ENCODE data around the gene MYLK4. TPM values are rescaled to one million over a fixed set of nuclear protein-coding genes. Genes with fewer than 3 reads are reported as not detected.

MYLK4 gene
- total RNA-seq, 1 donor from 2014 or later, result 0.60 TPM

GRCh38 chr6:2731281-2731909 is 19.3 kb downstream of the MYLK4 start:
- peaks cover 10% of the 10 kb centered on the region for H3K27me3 Mint-ChIP-seq
- H3K4me3 Mint-ChIP-seq (ENCODE audit: low read depth), result no peak overlapping the region
- TF ChIP-seq CTCF (IDR thresholded peaks at IDR 0.05; ENCODE audit: unreplicated experiment), result no peak
- H3K9me3 Mint-ChIP-seq (ENCODE audit: low read depth), result no peaks in the 10 kb centered on the region
- no peak for DNase-seq (ENCODE audit: low spot score, unreplicated experiment)
- no peak overlapping the region for H3K27ac Mint-ChIP-seq
- H3K36me3 Mint-ChIP-seq (ENCODE audit: insufficient read depth), result no peaks in the 10 kb centered on the region
- peaks cover 4% of the 10 kb centered on the region for H3K4me1 Mint-ChIP-seq (ENCODE audit: low read depth)

DNA sequence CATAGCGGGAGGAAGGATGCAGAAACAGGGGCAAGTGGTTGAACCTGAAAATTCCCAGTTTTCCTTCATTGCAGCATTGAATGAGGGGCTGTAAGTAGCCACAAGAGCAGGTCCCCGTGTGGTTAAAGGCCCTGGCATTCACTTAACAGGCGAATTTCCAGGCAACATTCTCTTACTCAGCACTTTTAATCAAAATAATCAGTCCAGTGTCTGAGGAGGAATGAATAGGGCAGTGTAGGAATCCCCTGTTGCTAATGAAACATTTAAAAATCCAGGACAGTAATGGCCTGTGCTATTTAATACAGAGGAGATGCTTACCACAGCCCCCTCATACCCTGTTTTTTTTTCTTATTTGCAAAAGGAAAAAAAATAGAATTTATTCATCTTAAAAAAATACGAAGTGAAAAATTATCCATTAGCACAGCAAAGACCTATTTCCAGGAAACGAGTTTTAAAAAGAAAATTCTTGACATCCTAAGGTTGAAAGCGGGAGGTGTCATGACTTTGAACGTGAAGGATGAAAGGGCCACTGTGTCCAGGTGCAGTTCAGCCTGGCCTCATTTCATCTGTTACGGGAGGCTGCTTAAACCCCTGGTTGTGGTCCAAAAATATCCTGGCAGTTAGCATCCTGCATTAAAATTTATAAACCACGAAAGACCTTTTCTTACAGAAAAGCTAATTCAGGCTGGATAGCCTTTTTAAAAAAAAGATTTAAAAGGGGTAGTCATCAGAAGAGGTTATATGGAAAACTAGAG is 20.2 kb downstream of the MYLK4 start:
- Mint-ChIP-seq H3K4me1 (ENCODE audit: low read depth) (peaks cover 7% of the 10 kb centered on the region), H3K27me3 (peaks cover 14% of the 10 kb centered on the region), H3K36me3 (ENCODE audit: insufficient read depth) (no peaks in the 10 kb centered on the region), H3K27ac (no peak overlapping the region), H3K9me3 (ENCODE audit: low read depth) (no peaks in the 10 kb centered on the region), H3K4me3 (ENCODE audit: low read depth) (no peak overlapping the region)
- TF ChIP-seq CTCF (IDR thresholded peaks at IDR 0.05; ENCODE audit: unreplicated experiment), result no peak
- no peak for DNase-seq (ENCODE audit: low spot score, unreplicated experiment)

- no peak overlapping the region for H3K4me3 Mint-ChIP-seq (ENCODE audit: low read depth)
- no peaks in the 10 kb centered on the region for H3K9me3 Mint-ChIP-seq (ENCODE audit: low read depth)
- H3K36me3 Mint-ChIP-seq (ENCODE audit: insufficient read depth), result no peaks in the 10 kb centered on the region
- TF ChIP-seq CTCF (IDR thresholded peaks at IDR 0.05; ENCODE audit: unreplicated experiment), result no peak
- no peak overlapping the region for H3K27ac Mint-ChIP-seq
- peaks cover 14% of the 10 kb centered on the region for H3K27me3 Mint-ChIP-seq
- no peak for DNase-seq (ENCODE audit: low spot score, unreplicated experiment)
- H3K4me1 Mint-ChIP-seq (ENCODE audit: low read depth), result peaks cover 9% of the 10 kb centered on the region
These were observed 20.8 kb downstream of the MYLK4 start for GRCh38 chr6:2729921-2730320.

GRCh38 chr6:2725999-2726567 is 24.6 kb downstream of the MYLK4 start:
- Mint-ChIP-seq H3K4me1 (ENCODE audit: low read depth) (peaks cover 5% of the 10 kb centered on the region), H3K9me3 (ENCODE audit: low read depth) (peaks cover 5% of the 10 kb centered on the region), H3K4me3 (ENCODE audit: low read depth) (no peak overlapping the region), H3K36me3 (ENCODE audit: insufficient read depth) (no peaks in the 10 kb centered on the region), H3K27ac (peak overlapping the region; percentile 72), H3K27me3 (peaks cover 14% of the 10 kb centered on the region)
- TF ChIP-seq CTCF (IDR thresholded peaks at IDR 0.05; ENCODE audit: unreplicated experiment), result no peak
- no peak for DNase-seq (ENCODE audit: low spot score, unreplicated experiment)

DNA sequence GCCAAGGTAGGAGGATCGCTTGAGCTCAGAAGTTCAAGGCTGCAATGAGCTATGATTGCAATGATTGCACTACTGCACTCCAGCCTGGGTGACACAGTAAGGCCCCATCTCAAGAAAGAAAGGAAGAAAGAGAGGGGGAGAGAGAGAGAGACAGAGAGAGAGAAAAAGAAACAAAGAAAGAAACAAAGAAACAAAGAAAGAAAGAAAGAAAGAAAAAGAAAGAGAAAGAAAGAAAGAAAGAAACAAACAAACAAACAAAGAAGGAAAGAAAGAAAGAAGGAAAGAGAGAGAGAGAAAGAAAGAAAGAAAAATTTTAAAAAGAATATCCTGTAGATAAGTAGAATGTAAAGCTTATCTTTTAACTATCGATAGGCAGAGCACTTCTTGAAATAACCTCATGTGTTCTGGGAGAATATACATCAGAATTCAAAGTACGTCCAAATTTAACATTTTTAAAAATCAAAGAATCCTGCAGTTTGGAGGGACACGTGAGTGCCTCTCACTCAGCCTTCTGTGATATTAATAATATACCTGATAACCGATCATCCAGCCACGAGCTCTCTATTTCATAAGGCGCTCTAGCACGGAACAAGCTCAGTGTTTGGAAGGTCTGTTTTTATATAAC is 25.2 kb downstream of the MYLK4 start:
- peaks cover 14% of the 10 kb centered on the region for H3K27me3 Mint-ChIP-seq
- DNase-seq (ENCODE audit: low spot score, unreplicated experiment), result no peak
- H3K4me3 Mint-ChIP-seq (ENCODE audit: low read depth), result no peak overlapping the region
- H3K27ac Mint-ChIP-seq, result no peak overlapping the region
- H3K4me1 Mint-ChIP-seq (ENCODE audit: low read depth), result peaks cover 5% of the 10 kb centered on the region
- peaks cover 5% of the 10 kb centered on the region for H3K9me3 Mint-ChIP-seq (ENCODE audit: low read depth)
- TF ChIP-seq CTCF (IDR thresholded peaks at IDR 0.05; ENCODE audit: unreplicated experiment), result no peak
- peaks cover 1% of the 10 kb centered on the region for H3K36me3 Mint-ChIP-seq (ENCODE audit: insufficient read depth)
